Cardiac fibroblast (primary cell): ENCODE results near the gene SF3B6.
"Not testable (repeated sequence)": the region's sequence is repeated elsewhere in the genome, so short reads cannot be mapped to it uniquely, and the experiment has no call there.

Experiments used
- DNase-seq, 2 donors: peaks; one replicate each; pipeline versions ENCODE4 v3.0.0 to v3.0.0-alpha.2; 2010; ENCODE audit warnings: low read depth in 2 of 2
- H3K4me3 ChIP-seq, 2 donors: replicated peaks in 1 of 2; 1 replicate in 1 of 2; 2 replicates in 1 of 2; pipeline ENCODE4 v1.5.1; 2011; ENCODE audit warnings: low read depth in 2 of 2, low read length in 2 of 2, mild to moderate bottlenecking in 2 of 2, moderate library complexity in 1 of 2
- CTCF ChIP-seq: IDR thresholded peaks from one replicate; pipeline ENCODE4 v1.5.1; 2011; ENCODE audit warnings: low read depth, mild to moderate bottlenecking, low read length, inconsistent platforms

The SF3B6 gene

GRCh38 chr2:24106786-24107185 lies 30.7 kb upstream of the SF3B6 start:
- DNase-seq: no peak
- no peak for TF ChIP-seq CTCF
- H3K4me3 ChIP-seq: no peak overlapping the region

GRCh38 chr2:24105816-24106215 lies 29.7 kb upstream of the SF3B6 start:
- peak; percentile 25 to 50 for DNase-seq
- H3K4me3 ChIP-seq: no peak overlapping the region
- no peak for TF ChIP-seq CTCF

- no peak overlapping the region for H3K4me3 ChIP-seq
- no peak for TF ChIP-seq CTCF
- no peak for DNase-seq
These were observed 28.8 kb upstream of the SF3B6 start for GRCh38 chr2:24104906-24105305.

GRCh38 chr2:24104110-24104650 lies 28.1 kb upstream of the SF3B6 start:
- DNase-seq: no peak
- H3K4me3 ChIP-seq: no peak overlapping the region
- TF ChIP-seq CTCF: no peak

- no peak for DNase-seq
- no peak for TF ChIP-seq CTCF
- no peak overlapping the region for H3K4me3 ChIP-seq
These were observed 26.6 kb upstream of the SF3B6 start for GRCh38 chr2:24102677-24103076.

- no peak for DNase-seq
- no peak overlapping the region for H3K4me3 ChIP-seq
- TF ChIP-seq CTCF: no peak
These were observed 25.9 kb upstream of the SF3B6 start for GRCh38 chr2:24101992-24102391.

GRCh38 chr2:24100732-24101131 lies 24.6 kb upstream of the SF3B6 start:
- DNase-seq, H3K4me3 ChIP-seq: not testable (repeated sequence)

GRCh38 chr2:24095171-24095677 lies 19.1 kb upstream of the SF3B6 start:
- DNase-seq: not testable (repeated sequence)

GRCh38 chr2:24093270-24093669 lies 17.1 kb upstream of the SF3B6 start:
- DNase-seq, H3K4me3 ChIP-seq: not testable (repeated sequence)

More at GRCh38 chr2:24095171-24095677, 19.1 kb upstream of the SF3B6 start:
- H3K4me3 ChIP-seq: not testable (repeated sequence)
